Gastrocnemius medialis (tissue), 4 donors: ENCODE data around the gene MCUR1.

Experiments
- CTCF ChIP-seq, 5 experiments: fragments of 450-650 bp in 3 of 5; fragments of 200-600 bp in 2 of 5; sonication (generic) in 2 of 5; IDR thresholded peaks in 4 of 5; conservative IDR thresholded peaks in 1 of 5; 1 replicate in 4 of 5; 2 replicates in 1 of 5; pipeline ENCODE4 v1.5.1; 2016 to 2019; ENCODE audit warnings: antibody characterized with exemption in 5 of 5, mild to moderate bottlenecking in 3 of 5, moderate library complexity in 3 of 5
- POLR2A ChIP-seq, 2 donors: fragments of 450-650 bp; IDR thresholded peaks; one replicate each; pipeline ENCODE4 v1.6.1; 2017; ENCODE audit warnings: antibody characterized with exemption in 2 of 2, mild to moderate bottlenecking in 2 of 2, moderate library complexity in 2 of 2

GRCh38 chr6:13853871-13854270 lies 39.5 kb upstream of the MCUR1 start:
- TF ChIP-seq CTCF (IDR thresholded peaks at IDR 0.05 in 4 of 5, conservative IDR thresholded peaks at IDR 0.05 in 1 of 5), result no peak
- TF ChIP-seq POLR2A (IDR thresholded peaks at IDR 0.05), result no peak
